GM12878 (cell line): ENCODE measurements around the gene TCF4. TPM values are rescaled to one million over a fixed set of nuclear protein-coding genes. Genes with fewer than 3 reads are reported as not detected.

Experiments used
- ATAC-seq: fragments of 200-7000 bp; cut with Tn5 transposase; 3 replicates; pipeline ENCODE4 v1.9.1; 2020; ENCODE audit warnings: mild to moderate bottlenecking, moderate library complexity
- BruUV-seq: library from RNA; stranded (reverse); fragments of 400-500 nt; replicated peaks from 2 replicates; lab custom pipeline; 2021; lab: Mats Ljungman, UMichigan
- CTCF ChIA-PET: fragments of 300-600 bp; sonication (Branson Sonifier 250); formaldehyde crosslinking; extraction: SDS; loops from one replicate; lab custom pipeline; 2021; ENCODE audit warnings: inconsistent platforms; lab: Yijun Ruan, JAX
- POLR2A ChIA-PET: fragments of 350-600 bp; formaldehyde crosslinking; extraction: SDS; loops from one replicate; lab custom pipeline; 2021; ENCODE audit warnings: inconsistent platforms; lab: Charles Lee
- RAD21 ChIA-PET: fragments of 300-600 bp; sonication (Branson Sonifier 250); formaldehyde crosslinking; loops from one replicate; lab custom pipeline; 2023; ENCODE audit warnings: antibody characterized with exemption; ENCODE audit not compliant: unreplicated experiment; lab: Charles Lee
- SMC1A ChIA-PET: fragments of 300-600 bp; sonication (Branson Sonifier 250); formaldehyde crosslinking; loops from one replicate; lab custom pipeline; 2023; ENCODE audit not compliant: unreplicated experiment, uncharacterized antibody; lab: Charles Lee
- DNase-seq: peaks from one replicate; pipeline ENCODE4 v3.0.0-alpha.2; 2011; ENCODE audit warnings: low read depth, low spot score
- FAIRE-seq: peaks from 3 replicates; lab custom pipeline; 2011; peaks lifted over from hg19 to GRCh38; lab: Jason Lieb, UNC
- H2AFZ ChIP-seq: 2 replicates; pipeline ENCODE4 v1.6.0; 2011; ENCODE audit warnings: low read depth, low read length, control low read depth; ENCODE audit not compliant: control insufficient read depth
- H3K27ac ChIP-seq: 2 replicates; pipeline ENCODE4 v1.5.1; 2011; ENCODE audit warnings: control low read depth; ENCODE audit not compliant: control insufficient read depth, insufficient read depth
- H3K27me3 ChIP-seq, 2 experiments: replicated peaks in 1 of 2; 2 replicates each; pipeline versions ENCODE4 v1.6.0 to v1.6.1; 2011; ENCODE audit warnings: low read length in 1 of 2; ENCODE audit not compliant: control insufficient read depth in 2 of 2, insufficient read depth in 2 of 2
- H3K36me3 ChIP-seq, 2 experiments: 2 replicates each; pipeline ENCODE4 v1.5.1; 2011; ENCODE audit warnings: low read length in 1 of 2; ENCODE audit not compliant: control insufficient read depth in 2 of 2, insufficient read depth in 2 of 2
- H3K4me1 ChIP-seq: 2 replicates; pipeline ENCODE4 v1.6.1; 2011; ENCODE audit warnings: mild to moderate bottlenecking, low read length, moderate library complexity, mixed read lengths; ENCODE audit not compliant: control insufficient read depth, insufficient read depth
- H3K4me2 ChIP-seq: 2 replicates; pipeline ENCODE4 v1.6.0; 2011; ENCODE audit warnings: control low read depth; ENCODE audit not compliant: control insufficient read depth, insufficient read depth
- H3K4me3 ChIP-seq: fragments of 200-600 bp; sonication (generic); 2 replicates; pipeline ENCODE4 v1.5.1; 2016
- H3K79me2 ChIP-seq: 2 replicates; pipeline ENCODE4 v1.6.0; 2011; ENCODE audit warnings: low read length; ENCODE audit not compliant: control insufficient read depth, insufficient read depth
- H3K9ac ChIP-seq: 2 replicates; pipeline ENCODE4 v1.8.0; 2011; ENCODE audit warnings: low read length, control low read depth, mixed read lengths; ENCODE audit not compliant: control insufficient read depth, insufficient read depth
- H3K9me3 ChIP-seq: replicated peaks from 3 replicates; pipeline ENCODE4 v1.5.1; 2011; ENCODE audit warnings: mild to moderate bottlenecking, low read length; ENCODE audit not compliant: control insufficient read depth, insufficient read depth
- H4K20me1 ChIP-seq: 2 replicates; pipeline ENCODE4 v1.6.0; 2011; ENCODE audit not compliant: control insufficient read depth, insufficient read depth
- EED ChIP-seq: sonication (generic); IDR thresholded peaks from 2 replicates; pipeline ENCODE4 v1.6.1; 2016; ENCODE audit warnings: antibody characterized with exemption, low read depth
- GATAD2B ChIP-seq: fragments of 450-650 bp; conservative IDR thresholded peaks from 2 replicates; pipeline ENCODE4 v1.6.1; 2017; ENCODE audit warnings: low read depth, mild to moderate bottlenecking, moderate library complexity
- HDAC2 ChIP-seq: fragments of 200-600 bp; sonication (generic); IDR thresholded peaks from 2 replicates; pipeline ENCODE4 v1.6.1; 2017
- POLR2A ChIP-seq: IDR thresholded peaks from 2 replicates; pipeline ENCODE4 v1.6.1; 2011; ENCODE audit warnings: low read depth, mild to moderate bottlenecking, low read length
- ZNF592 ChIP-seq: fragments of 450-650 bp; IDR thresholded peaks from 2 replicates; pipeline ENCODE4 v1.6.1; 2017; ENCODE audit warnings: mild to moderate bottlenecking, moderate library complexity
- WGBS: methylation state at CpG from one replicate; pipeline ENCODE4 v1.1.6; 2016; ENCODE audit warnings: low lambda C conversion rate; ENCODE audit not compliant: insufficient replicate concordance, insufficient coverage; ENCODE audit errors: missing lambda C conversion rate; 5-methylcytosine and 5-hydroxymethylcytosine counted together
- in situ Hi-C: fragments of 300-500 bp; cut with MboI; formaldehyde crosslinking; loops from 9 replicates; pipeline ENCODE4 v1.14.3; 2018; ENCODE audit warnings: mixed read lengths
- intact Hi-C: fragments of 100-400 bp; cut with micrococcal nuclease; formaldehyde crosslinking; loops from one replicate; pipeline ENCODE4 v1.14.2; 2022; ENCODE audit not compliant: unreplicated experiment
- polyA plus RNA-seq, 11 experiments: library from polyadenylated mRNA; depleted of rRNA in 4 of 11; unstranded in 6 of 11; stranded (reverse) in 5 of 11; fragments of >200 nt; fragmentation: Nextera tagmentation in 4 of 11; fragmentation: Illumina TruSeq in 1 of 11; extraction: Ambion mirVana in 4 of 11; extraction: Trizol in 1 of 11; gene quantifications; 1 replicate in 1 of 11; 2 replicates in 10 of 11; pipeline versions ENCODE4 v1.2.1 to v1.2.3, GENCODE V29; 2011 to 2016; ENCODE audit warnings: inconsistent platforms in 2 of 11, missing spikeins in 2 of 11, low read depth in 1 of 11
- total RNA-seq, 4 experiments: library from RNA; depleted of rRNA in 3 of 4; stranded (reverse); fragments of >200 nt in 3 of 4; fragmentation: Illumina TruSeq in 1 of 4; extraction: Trizol in 1 of 4; gene quantifications; 2 replicates each; pipeline versions ENCODE4 v1.2.1 to v1.2.3, GENCODE V29; 2013 to 2021

TCF4 gene
- total and polyA plus RNA-seq, 10 of the 15 experiments (the other 5 are each of a cell fraction or from before 2014, with no cell fraction given), result 15.2 to 94.0 (median 31.5) TPM

GRCh38 chr18:55385770-55386169, 202.2 kb downstream of the TCF4 start:
- ChIA-PET POLR2A (no interaction called here), RAD21 (no interaction called here), SMC1A (no interaction called here), CTCF (interaction anchor here (0.7 to 1.2 kb wide), 2 partner anchors 151 to 1263 kb away, joined by 3 to 4 read pairs; no protein-coding TSS in a partner anchor)
- Histone ChIP-seq H4K20me1 (no peaks in the 10 kb centered on the region), H3K4me2 (no peak overlapping the region), H3K9ac (no peak overlapping the region), H3K36me3 (no peaks in the 10 kb centered on the region), H3K4me3 (no peak overlapping the region), H2AFZ (no peak overlapping the region), H3K27me3 (no peaks in the 10 kb centered on the region; a peak in 1 of 4 replicates), H3K79me2 (no peaks in the 10 kb centered on the region), H3K27ac (no peak overlapping the region), H3K4me1 (no peaks in the 10 kb centered on the region), H3K9me3 (peaks cover 4% of the 10 kb centered on the region)
- intact Hi-C loops, result no loop called here
- ATAC-seq, result no peak
- DNase-seq, result no peak
- FAIRE-seq, result no peak
- no TSS peak for BruUV-seq
- in situ Hi-C loops, result no loop called here
- TF ChIP-seq GATAD2B (no peak), POLR2A (no peak), ZNF592 (no peak), EED (no peak), HDAC2 (no peak)
- 60% methylated on average over 4 of the region's 4 CpGs for WGBS
